HepG2 (cell line): ENCODE results near the gene SYCP2L. TPM values are rescaled to one million over a fixed set of nuclear protein-coding genes. Genes with fewer than 3 reads are reported as not detected.
A peak's percentile ranks its signal among the peaks of the same experiment; 100 is the strongest.

Source experiments
- DMTF1 ChIP-seq: sonication (generic); formaldehyde crosslinking; IDR thresholded peaks from 2 replicates; pipeline ENCODE4 v1.4.0; 2020; ENCODE audit warnings: mild to moderate bottlenecking, missing genetic modification reagents
- FOXO1 ChIP-seq: sonication (generic); formaldehyde crosslinking; IDR thresholded peaks from 2 replicates; pipeline ENCODE4 v1.4.0; 2020; ENCODE audit warnings: missing genetic modification reagents
- GLI4 ChIP-seq: sonication (generic); formaldehyde crosslinking; IDR thresholded peaks from 2 replicates; pipeline ENCODE4 v1.5.1; 2020; ENCODE audit warnings: missing genetic modification reagents, mild to moderate bottlenecking, moderate library complexity, borderline replicate concordance
- POLR2AphosphoS5 ChIP-seq: IDR thresholded peaks from 2 replicates; pipeline ENCODE4 v1.6.1; 2012; ENCODE audit warnings: low read depth, low read length
- SOX6 ChIP-seq, 2 experiments: fragments of 450-650 bp in 1 of 2; sonication (generic) in 1 of 2; formaldehyde crosslinking in 1 of 2; IDR thresholded peaks; 2 replicates each; pipeline versions ENCODE4 v1.4.0 to v1.6.1; 2017 to 2020; ENCODE audit warnings: antibody characterized with exemption in 1 of 2, mild to moderate bottlenecking in 1 of 2, missing genetic modification reagents in 1 of 2
- SRF ChIP-seq: IDR thresholded peaks from 2 replicates; pipeline ENCODE4 v1.6.1; 2011; ENCODE audit warnings: mild to moderate bottlenecking, low read depth, low read length, moderate library complexity
- TGIF2 ChIP-seq: IDR thresholded peaks from 2 replicates; pipeline ENCODE4 v1.6.1; 2016; ENCODE audit warnings: control low read depth, missing compliant biosample characterization
- ZC3H4 ChIP-seq: sonication (generic); formaldehyde crosslinking; IDR thresholded peaks from 2 replicates; pipeline ENCODE4 v1.4.0; 2020; ENCODE audit warnings: missing genetic modification reagents, borderline replicate concordance
- ZFAT ChIP-seq: sonication (generic); formaldehyde crosslinking; conservative IDR thresholded peaks from 2 replicates; pipeline ENCODE4 v1.8.1; 2023; ENCODE audit warnings: missing genetic modification reagents, inconsistent platforms
- ZNF138 ChIP-seq: sonication (generic); formaldehyde crosslinking; IDR thresholded peaks from 2 replicates; pipeline ENCODE4 v1.5.0; 2020; ENCODE audit warnings: mild to moderate bottlenecking, low read depth, missing genetic modification reagents
- ZNF205 ChIP-seq: IDR thresholded peaks from 2 replicates; pipeline ENCODE4 v1.6.1; 2018; ENCODE audit warnings: missing biosample characterization, missing genetic modification reagents
- ZNF367 ChIP-seq: sonication (generic); formaldehyde crosslinking; IDR thresholded peaks from 2 replicates; pipeline ENCODE4 v1.4.0; 2020; ENCODE audit warnings: missing genetic modification reagents, borderline replicate concordance
- ZNF576 ChIP-seq: sonication (generic); formaldehyde crosslinking; IDR thresholded peaks from 2 replicates; pipeline ENCODE4 v1.4.0; 2020; ENCODE audit warnings: mild to moderate bottlenecking, missing genetic modification reagents
- ZNF710 ChIP-seq: sonication (generic); formaldehyde crosslinking; IDR thresholded peaks from 2 replicates; pipeline ENCODE4 v1.5.0; 2020; ENCODE audit warnings: mild to moderate bottlenecking, missing genetic modification reagents, borderline replicate concordance
- ZNF747 ChIP-seq: sonication (generic); formaldehyde crosslinking; IDR thresholded peaks from 2 replicates; pipeline ENCODE4 v1.8.1; 2023; ENCODE audit warnings: missing genetic modification reagents, mild to moderate bottlenecking, borderline replicate concordance
- polyA plus RNA-seq, 8 experiments: library from polyadenylated mRNA; depleted of rRNA in 3 of 8; stranded (reverse) in 7 of 8; unstranded in 1 of 8; fragments of >200 nt; fragmentation: Illumina TruSeq in 4 of 8; extraction: Trizol in 4 of 8; gene quantifications; 2 replicates each; pipeline versions ENCODE4 v1.2.1 to v1.2.3, GENCODE V29; 2011 to 2016; ENCODE audit warnings: low read depth in 4 of 8, missing spikeins in 1 of 8, mixed read lengths in 1 of 8; ENCODE audit not compliant: insufficient read depth in 1 of 8
- total RNA-seq, 5 experiments: library from RNA; depleted of rRNA; stranded (reverse); fragments of >200 nt; fragmentation: Illumina TruSeq; extraction: Trizol; gene quantifications; 2 replicates each; pipeline ENCODE4 v1.2.3, GENCODE V29; 2016; ENCODE audit warnings: low read depth in 1 of 5
- TF ChIP-seq, protein P1 (sequence below): sonication (generic); formaldehyde crosslinking; IDR thresholded peaks from 2 replicates; pipeline ENCODE4 v1.5.0; 2020; ENCODE audit warnings: missing genetic modification reagents, mild to moderate bottlenecking, borderline replicate concordance
- TF ChIP-seq, protein P2 (sequence below): sonication (generic); formaldehyde crosslinking; IDR thresholded peaks from 2 replicates; pipeline ENCODE4 v1.4.0; 2020; ENCODE audit warnings: missing genetic modification reagents, borderline replicate concordance
- TF ChIP-seq, protein P3 (sequence below): sonication (generic); formaldehyde crosslinking; IDR thresholded peaks from 2 replicates; pipeline ENCODE4 v1.8.1; 2023; ENCODE audit warnings: mild to moderate bottlenecking, missing genetic modification reagents, borderline replicate concordance
- TF ChIP-seq, protein P4 (sequence below): sonication (generic); formaldehyde crosslinking; IDR thresholded peaks from 2 replicates; pipeline ENCODE4 v1.5.1; 2020; ENCODE audit warnings: missing genetic modification reagents, mild to moderate bottlenecking, borderline replicate concordance

The SYCP2L gene
- total and polyA plus RNA-seq, 2 of the 13 experiments (the other 11 are each of a cell fraction or from before 2014, with no cell fraction given), result 0.22 to 0.54 TPM

GRCh38 chr6:10951675-10952282 is 64.9 kb downstream of the SYCP2L start (continued):
- TF ChIP-seq, protein P1, sequence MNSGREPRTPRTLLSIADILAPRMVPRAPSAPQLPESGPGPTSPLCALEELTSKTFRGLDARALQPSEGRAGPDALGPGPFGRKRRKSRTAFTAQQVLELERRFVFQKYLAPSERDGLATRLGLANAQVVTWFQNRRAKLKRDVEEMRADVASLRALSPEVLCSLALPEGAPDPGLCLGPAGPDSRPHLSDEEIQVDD (CRISPR knock-in tag), result no peak
- no peak for TF ChIP-seq TGIF2
- no peak for TF ChIP-seq ZNF205
- no peak for TF ChIP-seq SOX6 (IDR thresholded peaks at IDR 0.05)
- peak; percentile 62 for TF ChIP-seq SOX6 (CRISPR knock-in tag; IDR thresholded peaks at IDR 0.05)
- TF ChIP-seq, protein P2, sequence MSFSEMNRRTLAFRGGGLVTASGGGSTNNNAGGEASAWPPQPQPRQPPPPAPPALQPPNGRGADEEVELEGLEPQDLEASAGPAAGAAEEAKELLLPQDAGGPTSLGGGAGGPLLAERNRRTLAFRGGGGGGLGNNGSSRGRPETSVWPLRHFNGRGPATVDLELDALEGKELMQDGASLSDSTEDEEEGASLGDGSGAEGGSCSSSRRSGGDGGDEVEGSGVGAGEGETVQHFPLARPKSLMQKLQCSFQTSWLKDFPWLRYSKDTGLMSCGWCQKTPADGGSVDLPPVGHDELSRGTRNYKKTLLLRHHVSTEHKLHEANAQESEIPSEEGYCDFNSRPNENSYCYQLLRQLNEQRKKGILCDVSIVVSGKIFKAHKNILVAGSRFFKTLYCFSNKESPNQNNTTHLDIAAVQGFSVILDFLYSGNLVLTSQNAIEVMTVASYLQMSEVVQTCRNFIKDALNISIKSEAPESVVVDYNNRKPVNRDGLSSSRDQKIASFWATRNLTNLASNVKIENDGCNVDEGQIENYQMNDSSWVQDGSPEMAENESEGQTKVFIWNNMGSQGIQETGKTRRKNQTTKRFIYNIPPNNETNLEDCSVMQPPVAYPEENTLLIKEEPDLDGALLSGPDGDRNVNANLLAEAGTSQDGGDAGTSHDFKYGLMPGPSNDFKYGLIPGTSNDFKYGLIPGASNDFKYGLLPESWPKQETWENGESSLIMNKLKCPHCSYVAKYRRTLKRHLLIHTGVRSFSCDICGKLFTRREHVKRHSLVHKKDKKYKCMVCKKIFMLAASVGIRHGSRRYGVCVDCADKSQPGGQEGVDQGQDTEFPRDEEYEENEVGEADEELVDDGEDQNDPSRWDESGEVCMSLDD (CRISPR knock-in tag), result no peak
- 0 out of 2 replicates have a peak, but pooled peaks have one; percentile 37 for TF ChIP-seq FOXO1
- TF ChIP-seq, protein P3, sequence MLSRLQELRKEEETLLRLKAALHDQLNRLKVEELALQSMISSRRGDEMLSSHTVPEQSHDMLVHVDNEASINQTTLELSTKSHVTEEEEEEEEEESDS (CRISPR knock-in tag), result no peak
- TF ChIP-seq POLR2AphosphoS5, result no peak
- no peak for TF ChIP-seq GLI4 (CRISPR knock-in tag)
- no peak for TF ChIP-seq DMTF1
- TF ChIP-seq ZC3H4, result no peak
- TF ChIP-seq, protein P4, sequence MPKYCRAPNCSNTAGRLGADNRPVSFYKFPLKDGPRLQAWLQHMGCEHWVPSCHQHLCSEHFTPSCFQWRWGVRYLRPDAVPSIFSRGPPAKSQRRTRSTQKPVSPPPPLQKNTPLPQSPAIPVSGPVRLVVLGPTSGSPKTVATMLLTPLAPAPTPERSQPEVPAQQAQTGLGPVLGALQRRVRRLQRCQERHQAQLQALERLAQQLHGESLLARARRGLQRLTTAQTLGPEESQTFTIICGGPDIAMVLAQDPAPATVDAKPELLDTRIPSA (CRISPR knock-in tag), result no peak; the same call in 1 of the 2 replicates
- no peak for TF ChIP-seq ZNF138 (CRISPR knock-in tag)
- no peak for TF ChIP-seq ZFAT (CRISPR knock-in tag)
- no peak for TF ChIP-seq ZNF576 (CRISPR knock-in tag)
- TF ChIP-seq SRF, result no peak
- TF ChIP-seq ZNF710 (CRISPR knock-in tag), result no peak
- TF ChIP-seq ZNF367, result no peak
- no peak for TF ChIP-seq ZNF747 (CRISPR knock-in tag)
